Fibroblast of skin of left biceps (primary cell): ENCODE results near the gene PSMD13.

Experiments
- DNase-seq, 2 experiments: peaks; one replicate each; pipeline ENCODE4 v3.0.0-alpha.2; 2013; ENCODE audit warnings: low read depth in 2 of 2

The PSMD13 gene

DNA sequence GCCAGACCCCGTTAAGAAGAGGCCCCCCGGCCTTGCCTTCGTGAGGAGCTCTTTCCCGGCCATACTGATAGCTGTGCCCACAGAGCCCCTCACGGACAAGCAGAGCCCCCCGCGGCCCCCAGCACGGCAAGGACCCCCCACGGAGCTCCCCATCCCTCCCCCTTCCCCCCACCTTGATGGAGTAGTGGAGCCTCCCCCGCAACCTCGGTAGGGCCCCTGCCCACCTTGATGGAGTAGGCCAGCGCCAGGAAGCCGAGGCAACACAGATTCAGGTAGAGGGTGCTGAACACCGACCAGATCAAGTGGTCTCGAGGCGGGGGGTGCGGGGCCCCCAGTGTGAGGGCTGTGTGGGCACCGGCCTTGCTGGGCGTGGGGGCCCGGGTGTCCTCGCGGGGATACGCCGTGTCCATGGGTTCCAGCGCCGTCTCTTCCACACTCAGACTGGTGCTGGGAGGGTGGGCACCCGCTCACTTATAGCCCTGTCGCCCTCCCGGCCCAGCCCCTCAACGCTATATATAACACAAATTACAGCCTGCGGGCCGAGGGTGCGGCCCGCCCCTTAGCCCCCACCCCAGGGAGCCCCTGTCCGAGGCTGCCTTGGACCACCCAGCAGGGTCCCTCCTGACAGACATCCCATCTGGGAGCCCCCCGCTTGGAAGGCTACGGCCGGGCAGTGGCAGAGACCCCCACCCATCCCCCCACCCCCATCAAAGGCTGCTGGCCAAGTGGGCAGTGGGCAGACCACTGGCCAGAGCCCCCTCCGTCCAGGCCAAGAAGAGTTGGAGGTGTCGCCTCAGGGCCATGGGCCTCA lies 62.5 kb downstream of the PSMD13 start, which contains the start of gene IFITM5:
Gene IFITM5 (minus strand): TSS at position 446 of the 811 bp plus-strand sequence. CDS start 36 bp downstream, at position 410.
- DNase-seq, result no peak

DNA sequence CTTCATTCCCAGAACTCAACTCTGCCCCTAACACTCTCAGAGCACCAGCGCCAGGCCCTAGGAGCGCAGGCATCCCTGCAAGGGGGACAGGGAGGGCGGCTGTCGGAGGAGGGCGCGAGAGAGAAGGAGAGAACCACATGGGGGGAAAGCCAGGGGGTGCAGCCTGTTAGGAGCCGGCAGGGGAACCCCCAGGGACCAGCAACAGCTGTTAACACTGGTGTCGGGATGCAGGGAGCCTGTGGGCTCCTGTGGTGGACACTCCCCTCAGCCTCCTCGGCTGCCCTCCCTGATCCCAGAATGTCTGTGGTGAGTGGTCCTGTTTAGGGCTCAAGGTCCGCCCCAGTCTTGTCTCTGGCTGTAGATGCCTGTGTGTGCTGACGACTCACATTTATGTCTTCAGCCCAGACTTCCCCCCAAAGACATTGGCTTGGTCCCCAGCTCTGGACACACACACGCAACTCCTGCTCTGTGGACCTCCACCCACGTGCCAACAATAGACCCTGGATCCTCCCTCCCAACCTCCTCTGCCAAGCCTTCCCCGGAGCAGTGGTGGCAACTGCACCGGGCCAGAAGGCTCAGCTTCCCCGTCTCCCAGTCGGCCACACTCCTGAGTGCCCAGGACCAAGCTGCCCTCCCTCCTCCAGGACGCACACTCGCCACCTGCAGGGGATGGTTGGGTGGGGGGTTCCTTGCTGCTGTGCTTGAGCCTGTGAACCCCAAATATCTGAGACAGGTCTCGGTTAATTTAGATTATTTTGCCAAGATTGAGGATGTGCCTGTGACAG lies 63.4 kb downstream of the PSMD13 start:
- no peak for DNase-seq
